WTC11 (cell line): ENCODE data around the gene CDIP1. TPM values are rescaled to one million over a fixed set of nuclear protein-coding genes. Genes with fewer than 3 reads are reported as not detected.
A peak's percentile ranks its signal among the peaks of the same experiment; 100 is the strongest.

Experiments
- ATAC-seq: fragments of 200-7000 bp; cut with Tn5 transposase; 2 replicates; pipeline ENCODE4 v1.10.0; 2021; ENCODE audit warnings: mild to moderate bottlenecking, moderate library complexity
- CTCF ChIA-PET: fragments of 300-600 bp; sonication (Branson Sonifier 250); formaldehyde crosslinking; loops from one replicate; lab custom pipeline; 2021; ENCODE audit warnings: antibody characterized with exemption; lab: Charles Lee
- POLR2A ChIA-PET: fragments of 350-600 bp; sonication (Branson Sonifier 250); formaldehyde crosslinking; loops from one replicate; lab custom pipeline; 2021; ENCODE audit warnings: antibody characterized with exemption; lab: Charles Lee
- DNase-seq: peaks from one replicate; pipeline ENCODE4 v3.0.0; 2021; ENCODE audit warnings: low spot score
- H3K27ac Mint-ChIP-seq: 2 replicates; pipeline ENCODE4 v1.8.0; 2021; ENCODE audit warnings: mixed read lengths
- H3K27me3 Mint-ChIP-seq: 2 replicates; pipeline ENCODE4 v1.8.0; 2021; ENCODE audit warnings: low read depth, mild to moderate bottlenecking, moderate library complexity, mixed read lengths
- H3K36me3 Mint-ChIP-seq: 2 replicates; pipeline ENCODE4 v1.8.0; 2021; ENCODE audit warnings: mixed read lengths
- H3K4me1 Mint-ChIP-seq: 2 replicates; pipeline ENCODE4 v1.8.0; 2022; ENCODE audit warnings: mixed read lengths
- H3K4me3 Mint-ChIP-seq: 2 replicates; pipeline ENCODE4 v1.8.0; 2021; ENCODE audit warnings: mild to moderate bottlenecking, moderate library complexity, mixed read lengths
- H3K9me3 Mint-ChIP-seq: 2 replicates; pipeline ENCODE4 v1.8.0; 2021; ENCODE audit warnings: mixed read lengths
- CREB1 ChIP-seq: sonication (generic); formaldehyde crosslinking; IDR thresholded peaks from 2 replicates; pipeline ENCODE4 v1.8.0; 2023; ENCODE audit warnings: mild to moderate bottlenecking, missing genetic modification reagents
- ELF4 ChIP-seq: sonication (generic); formaldehyde crosslinking; IDR thresholded peaks from 2 replicates; pipeline ENCODE4 v1.8.1; 2022; ENCODE audit warnings: low read depth, mild to moderate bottlenecking, moderate library complexity, missing genetic modification reagents
- FOXJ3 ChIP-seq: sonication (generic); formaldehyde crosslinking; IDR thresholded peaks from 2 replicates; pipeline ENCODE4 v1.9.0; 2021; ENCODE audit warnings: missing genetic modification reagents, mild to moderate bottlenecking, borderline replicate concordance
- GTF2I ChIP-seq: fragments of 250-450 bp; sonication (Bioruptor Pico); conservative IDR thresholded peaks from 2 replicates; pipeline ENCODE4 v1.4.0; 2021; ENCODE audit warnings: mild to moderate bottlenecking
- MYBL2 ChIP-seq: sonication (generic); formaldehyde crosslinking; IDR thresholded peaks from 2 replicates; pipeline ENCODE4 v1.8.1; 2023; ENCODE audit warnings: mild to moderate bottlenecking, moderate library complexity, missing genetic modification reagents
- NFYB ChIP-seq: sonication (generic); formaldehyde crosslinking; conservative IDR thresholded peaks from 2 replicates; pipeline ENCODE4 v1.8.0; 2022; ENCODE audit warnings: low read depth, missing genetic modification reagents
- NR3C1 ChIP-seq: sonication (generic); formaldehyde crosslinking; conservative IDR thresholded peaks from 2 replicates; pipeline ENCODE4 v1.8.1; 2023; ENCODE audit warnings: low read depth, mild to moderate bottlenecking, missing genetic modification reagents
- RELA ChIP-seq: sonication (generic); formaldehyde crosslinking; IDR thresholded peaks from 2 replicates; pipeline ENCODE4 v1.8.1; 2022; ENCODE audit warnings: missing genetic modification reagents, mild to moderate bottlenecking, borderline replicate concordance
- SMAD4 ChIP-seq: sonication (generic); formaldehyde crosslinking; IDR thresholded peaks from 2 replicates; pipeline ENCODE4 v1.8.0; 2022; ENCODE audit warnings: mild to moderate bottlenecking, missing genetic modification reagents
- SP1 ChIP-seq: sonication (generic); formaldehyde crosslinking; conservative IDR thresholded peaks from 2 replicates; pipeline ENCODE4 v1.8.1; 2022; ENCODE audit warnings: missing genetic modification reagents
- ZNF219 ChIP-seq: sonication (generic); formaldehyde crosslinking; IDR thresholded peaks from 2 replicates; pipeline ENCODE4 v1.8.0; 2023; ENCODE audit warnings: missing genetic modification reagents, mild to moderate bottlenecking, borderline replicate concordance
- ZNF317 ChIP-seq: sonication (generic); formaldehyde crosslinking; IDR thresholded peaks from 2 replicates; pipeline ENCODE4 v1.8.1; 2023; ENCODE audit warnings: low read depth, mild to moderate bottlenecking, moderate library complexity, missing genetic modification reagents, borderline replicate concordance
- ZNF396 ChIP-seq: fragments of 250-450 bp; sonication (Bioruptor Pico); IDR thresholded peaks from 2 replicates; pipeline ENCODE4 v1.8.0; 2021; ENCODE audit warnings: mild to moderate bottlenecking, moderate library complexity, borderline replicate concordance
- total RNA-seq: library from RNA; stranded (reverse); gene quantifications from 3 replicates; pipeline ENCODE4 v1.2.3, GENCODE V29; 2021
- TF ChIP-seq, protein P1 (sequence below): sonication (generic); formaldehyde crosslinking; IDR thresholded peaks from 2 replicates; pipeline ENCODE4 v1.8.0; 2022; ENCODE audit warnings: mild to moderate bottlenecking, missing genetic modification reagents
- TF ChIP-seq, protein P2 (sequence below): sonication (generic); formaldehyde crosslinking; IDR thresholded peaks from 2 replicates; pipeline ENCODE4 v1.8.1; 2022; ENCODE audit warnings: mild to moderate bottlenecking, moderate library complexity, missing genetic modification reagents
- TF ChIP-seq, protein P3 (sequence below): fragments of 250-450 bp; sonication (Bioruptor Pico); IDR thresholded peaks from 2 replicates; pipeline ENCODE4 v1.9.0; 2021; ENCODE audit warnings: mild to moderate bottlenecking
- TF ChIP-seq, protein P4 (sequence below): sonication (generic); formaldehyde crosslinking; IDR thresholded peaks from 2 replicates; pipeline ENCODE4 v1.8.0; 2022; ENCODE audit warnings: mild to moderate bottlenecking, missing genetic modification reagents
- TF ChIP-seq, protein P5 (sequence below): fragments of 250-450 bp; sonication (Bioruptor Pico); IDR thresholded peaks from 2 replicates; pipeline ENCODE4 v1.9.0; 2021; ENCODE audit warnings: mild to moderate bottlenecking
- TF ChIP-seq, protein P6 (sequence below): sonication (generic); formaldehyde crosslinking; IDR thresholded peaks from 2 replicates; pipeline ENCODE4 v1.8.0; 2023; ENCODE audit warnings: missing genetic modification reagents, mild to moderate bottlenecking, borderline replicate concordance
- TF ChIP-seq, protein P7 (sequence below): sonication (generic); formaldehyde crosslinking; IDR thresholded peaks from 2 replicates; pipeline ENCODE4 v1.8.1; 2022; ENCODE audit warnings: low read depth, mild to moderate bottlenecking, moderate library complexity, missing genetic modification reagents, borderline replicate concordance
- TF ChIP-seq, protein P8 (sequence below): sonication (generic); formaldehyde crosslinking; conservative IDR thresholded peaks from 2 replicates; pipeline ENCODE4 v1.8.1; 2022; ENCODE audit warnings: mild to moderate bottlenecking, missing genetic modification reagents

The CDIP1 gene
- total RNA-seq, 1 experiment from 2014 or later: 68.9 TPM

DNA sequence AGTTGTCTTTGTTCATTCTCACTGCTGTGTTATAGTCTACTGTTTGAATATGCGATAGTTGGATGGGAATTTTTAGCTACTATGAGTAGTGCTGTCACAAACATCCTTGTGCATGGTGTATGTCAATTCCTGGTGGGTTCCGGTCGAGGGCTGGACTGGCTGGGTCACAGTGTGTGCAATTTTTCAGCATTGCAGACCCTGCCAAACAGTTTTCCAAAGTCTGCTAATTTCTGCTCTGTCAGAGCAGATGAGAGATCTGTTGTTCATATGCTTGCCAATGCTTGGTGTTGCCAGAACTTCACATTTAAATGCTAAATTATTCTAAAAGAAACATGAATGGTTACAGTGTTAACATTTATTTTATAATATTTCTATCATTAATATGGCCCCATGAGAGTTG lies 14.0 kb upstream of the CDIP1 start (continued):
- TF ChIP-seq, protein P1, sequence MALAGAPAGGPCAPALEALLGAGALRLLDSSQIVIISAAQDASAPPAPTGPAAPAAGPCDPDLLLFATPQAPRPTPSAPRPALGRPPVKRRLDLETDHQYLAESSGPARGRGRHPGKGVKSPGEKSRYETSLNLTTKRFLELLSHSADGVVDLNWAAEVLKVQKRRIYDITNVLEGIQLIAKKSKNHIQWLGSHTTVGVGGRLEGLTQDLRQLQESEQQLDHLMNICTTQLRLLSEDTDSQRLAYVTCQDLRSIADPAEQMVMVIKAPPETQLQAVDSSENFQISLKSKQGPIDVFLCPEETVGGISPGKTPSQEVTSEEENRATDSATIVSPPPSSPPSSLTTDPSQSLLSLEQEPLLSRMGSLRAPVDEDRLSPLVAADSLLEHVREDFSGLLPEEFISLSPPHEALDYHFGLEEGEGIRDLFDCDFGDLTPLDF (CRISPR knock-in tag): no peak
- TF ChIP-seq, protein P2, sequence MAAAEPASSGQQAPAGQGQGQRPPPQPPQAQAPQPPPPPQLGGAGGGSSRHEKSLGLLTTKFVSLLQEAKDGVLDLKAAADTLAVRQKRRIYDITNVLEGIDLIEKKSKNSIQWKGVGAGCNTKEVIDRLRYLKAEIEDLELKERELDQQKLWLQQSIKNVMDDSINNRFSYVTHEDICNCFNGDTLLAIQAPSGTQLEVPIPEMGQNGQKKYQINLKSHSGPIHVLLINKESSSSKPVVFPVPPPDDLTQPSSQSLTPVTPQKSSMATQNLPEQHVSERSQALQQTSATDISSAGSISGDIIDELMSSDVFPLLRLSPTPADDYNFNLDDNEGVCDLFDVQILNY (CRISPR knock-in tag): no peak
- TF ChIP-seq MYBL2 (CRISPR knock-in tag) (no peak), ELF4 (CRISPR knock-in tag) (no peak), GTF2I (CRISPR knock-in tag) (no peak), NFYB (CRISPR knock-in tag) (no peak), SMAD4 (CRISPR knock-in tag) (no peak), RELA (CRISPR knock-in tag) (no peak), ZNF317 (CRISPR knock-in tag) (no peak)
- TF ChIP-seq, protein P3, sequence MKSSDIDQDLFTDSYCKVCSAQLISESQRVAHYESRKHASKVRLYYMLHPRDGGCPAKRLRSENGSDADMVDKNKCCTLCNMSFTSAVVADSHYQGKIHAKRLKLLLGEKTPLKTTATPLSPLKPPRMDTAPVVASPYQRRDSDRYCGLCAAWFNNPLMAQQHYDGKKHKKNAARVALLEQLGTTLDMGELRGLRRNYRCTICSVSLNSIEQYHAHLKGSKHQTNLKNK (CRISPR knock-in tag): no peak
- TF ChIP-seq, protein P4, sequence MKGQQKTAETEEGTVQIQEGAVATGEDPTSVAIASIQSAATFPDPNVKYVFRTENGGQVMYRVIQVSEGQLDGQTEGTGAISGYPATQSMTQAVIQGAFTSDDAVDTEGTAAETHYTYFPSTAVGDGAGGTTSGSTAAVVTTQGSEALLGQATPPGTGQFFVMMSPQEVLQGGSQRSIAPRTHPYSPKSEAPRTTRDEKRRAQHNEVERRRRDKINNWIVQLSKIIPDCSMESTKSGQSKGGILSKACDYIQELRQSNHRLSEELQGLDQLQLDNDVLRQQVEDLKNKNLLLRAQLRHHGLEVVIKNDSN: no peak
- TF ChIP-seq, protein P5, sequence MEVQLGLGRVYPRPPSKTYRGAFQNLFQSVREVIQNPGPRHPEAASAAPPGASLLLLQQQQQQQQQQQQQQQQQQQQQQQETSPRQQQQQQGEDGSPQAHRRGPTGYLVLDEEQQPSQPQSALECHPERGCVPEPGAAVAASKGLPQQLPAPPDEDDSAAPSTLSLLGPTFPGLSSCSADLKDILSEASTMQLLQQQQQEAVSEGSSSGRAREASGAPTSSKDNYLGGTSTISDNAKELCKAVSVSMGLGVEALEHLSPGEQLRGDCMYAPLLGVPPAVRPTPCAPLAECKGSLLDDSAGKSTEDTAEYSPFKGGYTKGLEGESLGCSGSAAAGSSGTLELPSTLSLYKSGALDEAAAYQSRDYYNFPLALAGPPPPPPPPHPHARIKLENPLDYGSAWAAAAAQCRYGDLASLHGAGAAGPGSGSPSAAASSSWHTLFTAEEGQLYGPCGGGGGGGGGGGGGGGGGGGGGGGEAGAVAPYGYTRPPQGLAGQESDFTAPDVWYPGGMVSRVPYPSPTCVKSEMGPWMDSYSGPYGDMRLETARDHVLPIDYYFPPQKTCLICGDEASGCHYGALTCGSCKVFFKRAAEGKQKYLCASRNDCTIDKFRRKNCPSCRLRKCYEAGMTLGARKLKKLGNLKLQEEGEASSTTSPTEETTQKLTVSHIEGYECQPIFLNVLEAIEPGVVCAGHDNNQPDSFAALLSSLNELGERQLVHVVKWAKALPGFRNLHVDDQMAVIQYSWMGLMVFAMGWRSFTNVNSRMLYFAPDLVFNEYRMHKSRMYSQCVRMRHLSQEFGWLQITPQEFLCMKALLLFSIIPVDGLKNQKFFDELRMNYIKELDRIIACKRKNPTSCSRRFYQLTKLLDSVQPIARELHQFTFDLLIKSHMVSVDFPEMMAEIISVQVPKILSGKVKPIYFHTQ (CRISPR knock-in tag): no peak
- TF ChIP-seq, protein P6, sequence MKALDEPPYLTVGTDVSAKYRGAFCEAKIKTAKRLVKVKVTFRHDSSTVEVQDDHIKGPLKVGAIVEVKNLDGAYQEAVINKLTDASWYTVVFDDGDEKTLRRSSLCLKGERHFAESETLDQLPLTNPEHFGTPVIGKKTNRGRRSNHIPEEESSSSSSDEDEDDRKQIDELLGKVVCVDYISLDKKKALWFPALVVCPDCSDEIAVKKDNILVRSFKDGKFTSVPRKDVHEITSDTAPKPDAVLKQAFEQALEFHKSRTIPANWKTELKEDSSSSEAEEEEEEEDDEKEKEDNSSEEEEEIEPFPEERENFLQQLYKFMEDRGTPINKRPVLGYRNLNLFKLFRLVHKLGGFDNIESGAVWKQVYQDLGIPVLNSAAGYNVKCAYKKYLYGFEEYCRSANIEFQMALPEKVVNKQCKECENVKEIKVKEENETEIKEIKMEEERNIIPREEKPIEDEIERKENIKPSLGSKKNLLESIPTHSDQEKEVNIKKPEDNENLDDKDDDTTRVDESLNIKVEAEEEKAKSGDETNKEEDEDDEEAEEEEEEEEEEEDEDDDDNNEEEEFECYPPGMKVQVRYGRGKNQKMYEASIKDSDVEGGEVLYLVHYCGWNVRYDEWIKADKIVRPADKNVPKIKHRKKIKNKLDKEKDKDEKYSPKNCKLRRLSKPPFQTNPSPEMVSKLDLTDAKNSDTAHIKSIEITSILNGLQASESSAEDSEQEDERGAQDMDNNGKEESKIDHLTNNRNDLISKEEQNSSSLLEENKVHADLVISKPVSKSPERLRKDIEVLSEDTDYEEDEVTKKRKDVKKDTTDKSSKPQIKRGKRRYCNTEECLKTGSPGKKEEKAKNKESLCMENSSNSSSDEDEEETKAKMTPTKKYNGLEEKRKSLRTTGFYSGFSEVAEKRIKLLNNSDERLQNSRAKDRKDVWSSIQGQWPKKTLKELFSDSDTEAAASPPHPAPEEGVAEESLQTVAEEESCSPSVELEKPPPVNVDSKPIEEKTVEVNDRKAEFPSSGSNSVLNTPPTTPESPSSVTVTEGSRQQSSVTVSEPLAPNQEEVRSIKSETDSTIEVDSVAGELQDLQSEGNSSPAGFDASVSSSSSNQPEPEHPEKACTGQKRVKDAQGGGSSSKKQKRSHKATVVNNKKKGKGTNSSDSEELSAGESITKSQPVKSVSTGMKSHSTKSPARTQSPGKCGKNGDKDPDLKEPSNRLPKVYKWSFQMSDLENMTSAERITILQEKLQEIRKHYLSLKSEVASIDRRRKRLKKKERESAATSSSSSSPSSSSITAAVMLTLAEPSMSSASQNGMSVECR (CRISPR knock-in tag): no peak

DNA sequence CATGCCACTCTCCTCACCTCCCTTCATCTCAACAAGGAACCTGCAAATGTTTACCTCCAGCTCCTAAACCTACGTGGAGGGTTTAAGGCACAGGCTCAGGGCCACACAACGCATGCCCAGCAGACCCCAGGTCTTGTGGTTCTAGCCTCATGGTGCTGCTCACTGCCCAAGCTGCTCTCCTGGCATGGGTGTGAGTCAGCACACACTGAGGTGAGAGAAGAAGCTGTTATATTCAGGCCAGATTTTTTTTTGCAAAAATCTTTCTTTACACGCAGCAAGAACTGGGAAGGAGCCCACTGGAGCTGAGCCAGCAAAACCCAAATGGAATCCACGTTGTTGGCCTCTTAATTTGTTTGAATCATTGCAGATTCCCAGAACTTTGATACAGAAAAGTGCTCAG lies 12.0 kb upstream of the CDIP1 start:
- Mint-ChIP-seq H3K27me3 (peaks cover 10% of the 10 kb centered on the region; the same call in 1 of the 2 replicates), H3K9me3 (no peaks in the 10 kb centered on the region), H3K27ac (peak overlapping the region; percentile 92; the same call in 1 of the 2 replicates), H3K4me3 (no peak overlapping the region), H3K4me1 (no peaks in the 10 kb centered on the region), H3K36me3 (no peaks in the 10 kb centered on the region)
- ATAC-seq: no peak
- no peak for DNase-seq
- CTCF ChIA-PET: interaction anchor here (0.6 to 9.1 kb wide), 10 partner anchors 11 to 132 kb away, joined by 3 to 115 read pairs (median 5); partner anchors contain the start of gene CDIP1
- POLR2A ChIA-PET: no interaction called here
- TF ChIP-seq, protein P7, sequence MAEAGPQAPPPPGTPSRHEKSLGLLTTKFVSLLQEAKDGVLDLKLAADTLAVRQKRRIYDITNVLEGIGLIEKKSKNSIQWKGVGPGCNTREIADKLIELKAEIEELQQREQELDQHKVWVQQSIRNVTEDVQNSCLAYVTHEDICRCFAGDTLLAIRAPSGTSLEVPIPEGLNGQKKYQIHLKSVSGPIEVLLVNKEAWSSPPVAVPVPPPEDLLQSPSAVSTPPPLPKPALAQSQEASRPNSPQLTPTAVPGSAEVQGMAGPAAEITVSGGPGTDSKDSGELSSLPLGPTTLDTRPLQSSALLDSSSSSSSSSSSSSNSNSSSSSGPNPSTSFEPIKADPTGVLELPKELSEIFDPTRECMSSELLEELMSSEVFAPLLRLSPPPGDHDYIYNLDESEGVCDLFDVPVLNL (CRISPR knock-in tag): no peak
- TF ChIP-seq NR3C1 (CRISPR knock-in tag) (no peak), ZNF396 (CRISPR knock-in tag) (no peak), ZNF219 (CRISPR knock-in tag) (no peak), CREB1 (CRISPR knock-in tag) (no peak), SP1 (CRISPR knock-in tag) (no peak), FOXJ3 (CRISPR knock-in tag) (no peak)
- TF ChIP-seq, protein P5 (CRISPR knock-in tag): no peak
- TF ChIP-seq, protein P8, sequence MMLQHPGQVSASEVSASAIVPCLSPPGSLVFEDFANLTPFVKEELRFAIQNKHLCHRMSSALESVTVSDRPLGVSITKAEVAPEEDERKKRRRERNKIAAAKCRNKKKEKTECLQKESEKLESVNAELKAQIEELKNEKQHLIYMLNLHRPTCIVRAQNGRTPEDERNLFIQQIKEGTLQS: no peak
